Fibroblast of mammary gland (primary cell): ENCODE results near the gene FUT6.
"Not testable (repeated sequence)": the region's sequence is repeated elsewhere in the genome, so short reads cannot be mapped to it uniquely, and the experiment has no call there.

ENCODE experiments used
- DNase-seq: peaks from one replicate; pipeline ENCODE4 v3.0.0-alpha.2; 2010; ENCODE audit warnings: low read depth
- H3K4me3 ChIP-seq: 2 replicates; pipeline ENCODE4 v1.5.1; 2011; ENCODE audit warnings: low read depth, mild to moderate bottlenecking, low read length, moderate library complexity; ENCODE audit not compliant: control insufficient read depth
- TF ChIP-seq, protein P1 (sequence below): conservative IDR thresholded peaks from 2 replicates; pipeline ENCODE4 v1.5.1; 2011; ENCODE audit warnings: low read depth, low read length, inconsistent platforms; ENCODE audit not compliant: control insufficient read depth, insufficient read depth

The FUT6 gene

DNA sequence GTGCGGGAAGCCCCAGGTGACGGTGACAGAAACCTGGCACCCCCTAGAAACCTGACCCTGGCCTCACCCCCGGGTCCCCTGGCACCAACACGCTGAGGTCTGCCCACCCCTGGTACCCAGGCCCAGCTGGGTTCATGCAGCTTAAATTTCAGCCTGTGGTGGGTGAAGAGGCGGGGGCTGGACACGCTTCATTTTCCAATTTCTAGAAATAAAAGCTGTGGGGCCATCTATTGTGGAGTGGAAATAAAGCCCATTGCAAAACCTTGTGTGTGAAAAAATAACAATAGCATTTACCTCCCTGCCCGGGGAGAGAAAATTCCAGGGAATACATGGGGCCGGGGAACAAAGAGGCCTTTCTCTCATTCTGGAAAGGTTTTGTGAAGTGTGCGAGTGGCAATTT is 38.4 kb upstream of the FUT6 start:
- no peak for DNase-seq
- TF ChIP-seq, protein P1, sequence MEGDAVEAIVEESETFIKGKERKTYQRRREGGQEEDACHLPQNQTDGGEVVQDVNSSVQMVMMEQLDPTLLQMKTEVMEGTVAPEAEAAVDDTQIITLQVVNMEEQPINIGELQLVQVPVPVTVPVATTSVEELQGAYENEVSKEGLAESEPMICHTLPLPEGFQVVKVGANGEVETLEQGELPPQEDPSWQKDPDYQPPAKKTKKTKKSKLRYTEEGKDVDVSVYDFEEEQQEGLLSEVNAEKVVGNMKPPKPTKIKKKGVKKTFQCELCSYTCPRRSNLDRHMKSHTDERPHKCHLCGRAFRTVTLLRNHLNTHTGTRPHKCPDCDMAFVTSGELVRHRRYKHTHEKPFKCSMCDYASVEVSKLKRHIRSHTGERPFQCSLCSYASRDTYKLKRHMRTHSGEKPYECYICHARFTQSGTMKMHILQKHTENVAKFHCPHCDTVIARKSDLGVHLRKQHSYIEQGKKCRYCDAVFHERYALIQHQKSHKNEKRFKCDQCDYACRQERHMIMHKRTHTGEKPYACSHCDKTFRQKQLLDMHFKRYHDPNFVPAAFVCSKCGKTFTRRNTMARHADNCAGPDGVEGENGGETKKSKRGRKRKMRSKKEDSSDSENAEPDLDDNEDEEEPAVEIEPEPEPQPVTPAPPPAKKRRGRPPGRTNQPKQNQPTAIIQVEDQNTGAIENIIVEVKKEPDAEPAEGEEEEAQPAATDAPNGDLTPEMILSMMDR = no peak
- no peak overlapping the region for H3K4me3 ChIP-seq

DNA sequence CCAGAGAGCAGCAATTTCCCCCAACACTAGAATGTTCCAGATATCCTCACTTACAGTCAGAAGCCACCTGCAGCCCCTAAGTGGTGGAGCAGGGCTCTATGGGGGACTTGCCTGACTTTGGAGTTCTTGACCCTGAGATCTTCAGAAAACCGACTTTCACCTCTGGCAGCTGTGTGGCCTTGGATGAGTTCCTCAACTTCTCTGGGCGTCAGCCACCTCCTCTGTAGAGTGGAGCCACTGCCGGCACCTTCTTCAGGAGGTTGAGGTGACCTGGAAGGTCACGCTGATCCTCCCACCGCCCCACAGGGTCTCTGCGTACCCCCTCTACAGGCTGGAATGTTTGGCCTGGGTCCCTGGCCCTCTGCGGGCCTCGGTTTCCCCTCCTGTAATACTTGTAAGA is 37.9 kb upstream of the FUT6 start:
- no peak overlapping the region for H3K4me3 ChIP-seq
- DNase-seq = no peak
- TF ChIP-seq, protein P1 = no peak

DNA sequence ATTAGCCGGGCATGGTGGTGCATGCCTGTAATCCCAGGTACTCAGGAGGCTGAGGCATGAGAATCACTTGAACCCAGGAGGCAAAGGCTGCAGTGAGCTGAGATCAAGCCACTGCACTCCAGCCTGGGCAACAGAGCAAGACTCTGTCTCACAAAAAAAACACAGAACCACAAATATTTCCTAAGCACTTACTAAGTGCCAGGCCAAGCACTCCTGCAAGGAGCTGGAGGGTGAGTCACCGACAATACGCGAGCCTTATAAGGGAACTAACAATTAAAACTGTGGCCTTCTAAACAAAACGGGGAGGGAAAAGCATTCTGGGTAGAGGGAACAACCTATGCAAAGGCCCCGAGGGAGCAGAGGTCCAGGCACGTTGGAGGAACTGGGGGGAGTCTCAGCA is 35.0 kb upstream of the FUT6 start:
- H3K4me3 ChIP-seq = not testable (repeated sequence)
- peak; percentile 70 for DNase-seq

DNA sequence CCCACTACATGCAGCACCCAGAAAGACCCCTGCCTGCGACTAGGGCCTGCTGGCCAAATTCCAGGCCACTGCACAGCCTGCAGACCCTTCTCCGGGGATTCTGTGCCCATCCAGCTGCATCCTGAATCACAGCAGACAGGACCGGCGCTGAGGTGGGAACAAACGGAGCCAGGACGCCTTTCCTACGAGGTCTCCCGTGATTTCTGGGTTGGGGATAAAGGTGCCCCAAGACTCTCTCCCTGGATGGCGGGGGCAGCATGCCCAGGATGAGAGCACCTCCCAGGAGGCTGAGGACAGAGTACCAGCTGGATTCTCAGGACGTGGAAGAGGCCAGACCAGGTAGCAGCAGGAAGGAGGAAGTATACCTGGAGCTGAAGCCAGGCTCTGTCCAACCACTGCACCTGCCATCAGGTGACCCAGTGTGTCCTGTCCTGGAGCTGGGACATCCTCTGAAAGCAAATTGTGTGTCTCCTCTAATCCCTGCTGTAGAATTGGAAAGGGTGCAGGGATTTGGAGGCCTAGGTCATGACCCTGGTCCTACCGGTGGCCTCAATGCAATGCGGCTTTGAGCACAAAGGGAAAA is 34.2 kb upstream of the FUT6 start:
- no peak overlapping the region for H3K4me3 ChIP-seq
- no peak for DNase-seq

DNA sequence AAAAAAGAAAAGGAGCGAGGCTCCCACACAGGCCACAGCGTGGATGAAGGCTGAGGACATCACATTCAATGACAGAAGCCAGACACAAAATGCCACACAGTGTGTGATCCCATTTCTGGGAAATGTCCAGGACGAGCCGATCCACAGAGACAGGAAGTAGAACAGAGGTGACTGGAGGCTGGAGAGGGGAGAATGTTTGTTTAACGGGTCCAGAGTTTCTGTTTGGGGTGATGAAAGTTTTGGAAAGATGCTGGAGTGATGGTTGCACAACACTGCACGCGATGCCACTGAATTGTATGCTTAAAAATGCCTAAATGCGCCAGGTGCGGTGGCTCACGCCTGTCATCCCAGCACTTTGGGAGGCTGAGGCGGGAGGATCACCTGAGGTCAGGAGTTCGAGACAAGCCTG is 31.5 kb upstream of the FUT6 start:
- no peak overlapping the region for H3K4me3 ChIP-seq
- no peak for DNase-seq
- TF ChIP-seq, protein P1 = no peak

More for the DNA sequence above, 34.2 kb upstream of the FUT6 start:
- TF ChIP-seq, protein P1 = no peak

DNA sequence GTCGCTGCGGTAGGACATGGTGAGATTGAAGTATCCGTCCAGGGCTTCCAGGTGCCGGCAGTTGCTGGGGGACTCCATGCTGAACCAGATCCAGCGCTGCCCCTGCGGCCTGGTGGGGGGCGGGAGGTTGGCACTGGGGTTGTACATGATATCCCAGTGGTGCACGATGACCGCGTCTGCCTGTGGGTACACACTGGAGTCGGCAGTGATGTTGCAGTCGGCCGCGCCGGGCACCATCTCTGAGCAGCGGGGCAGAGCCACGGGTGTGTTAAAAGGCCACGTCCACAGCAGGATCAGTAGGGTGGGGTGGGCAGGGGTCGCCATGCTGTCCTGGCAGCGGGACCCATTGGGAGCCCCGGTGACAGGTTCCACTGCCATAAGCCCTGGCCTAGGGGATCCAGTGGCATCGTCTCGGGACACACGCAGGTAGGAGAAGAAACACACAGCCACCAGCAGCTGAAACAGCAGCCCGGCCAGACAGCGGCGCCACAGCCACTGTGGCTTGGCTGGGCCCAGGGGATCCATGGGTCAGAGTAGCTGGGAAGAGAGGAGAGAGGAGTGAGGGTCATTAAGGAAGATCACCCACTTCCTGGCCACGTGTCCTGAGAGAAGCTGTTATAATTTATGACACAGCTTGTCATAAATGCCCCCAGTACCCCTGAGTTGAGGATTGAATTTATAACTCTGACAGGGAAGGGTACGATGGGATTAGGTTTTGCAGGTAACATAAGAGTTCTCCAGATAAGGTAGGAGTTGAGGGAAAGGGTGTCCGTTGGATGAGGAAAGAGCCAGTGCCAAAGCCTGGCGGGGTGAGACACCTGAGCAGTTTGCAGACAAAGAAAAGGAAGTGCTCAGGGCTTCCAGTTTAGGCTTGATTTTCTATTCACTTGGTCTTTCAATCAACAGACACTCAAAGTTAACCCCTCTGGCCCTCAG is 28.0 kb upstream of the FUT6 start:
- DNase-seq = no peak
- TF ChIP-seq, protein P1 = no peak
- no peak overlapping the region for H3K4me3 ChIP-seq

DNA sequence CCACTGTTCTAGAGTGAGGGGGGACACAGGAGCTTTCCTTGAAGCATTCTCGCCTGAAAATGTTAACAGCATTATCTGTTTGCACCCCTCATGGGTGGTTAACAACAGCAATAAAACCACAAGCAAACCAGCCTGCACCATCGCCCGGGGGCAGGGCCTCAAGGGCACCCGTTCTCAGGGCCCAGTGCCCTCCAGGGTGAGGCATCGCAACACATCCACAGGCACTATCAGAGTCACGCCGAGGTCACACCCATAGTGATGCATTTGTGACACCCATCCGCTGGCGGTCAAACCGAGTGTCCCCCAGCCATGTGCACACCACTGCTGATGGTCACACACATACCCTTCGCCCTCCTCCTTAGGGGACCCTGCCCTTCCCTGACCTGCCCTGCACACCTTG is 26.3 kb upstream of the FUT6 start:
- no peak for DNase-seq
- TF ChIP-seq, protein P1 = no peak
- H3K4me3 ChIP-seq = no peak overlapping the region
